GM12878 (cell line): ENCODE measurements around the gene DVL2. TPM values are rescaled to one million over a fixed set of nuclear protein-coding genes. Genes with fewer than 3 reads are reported as not detected.
A peak's percentile ranks its signal among the peaks of the same experiment; 100 is the strongest.

ENCODE experiments used
- ATF2 ChIP-seq: IDR thresholded peaks from 2 replicates; pipeline ENCODE4 v1.6.1; 2012; ENCODE audit warnings: low read length, inconsistent platforms
- CBX5 ChIP-seq: sonication (generic); IDR thresholded peaks from 2 replicates; pipeline ENCODE4 v1.6.1; 2016; ENCODE audit warnings: low read depth, moderate library complexity, mild to moderate bottlenecking, inconsistent platforms
- E4F1 ChIP-seq: fragments of 450-650 bp; IDR thresholded peaks from 2 replicates; pipeline ENCODE4 v1.6.1; 2018; ENCODE audit warnings: borderline replicate concordance, mild to moderate bottlenecking; ENCODE audit not compliant: partially characterized antibody
- EED ChIP-seq: sonication (generic); IDR thresholded peaks from 2 replicates; pipeline ENCODE4 v1.6.1; 2016; ENCODE audit warnings: antibody characterized with exemption, low read depth
- IKZF2 ChIP-seq, 2 experiments: fragments of 450-650 bp; IDR thresholded peaks; 2 replicates each; pipeline ENCODE4 v1.6.1; 2017; ENCODE audit warnings: mild to moderate bottlenecking in 2 of 2, moderate library complexity in 2 of 2
- KDM1A ChIP-seq: fragments of 200-600 bp; sonication (generic); IDR thresholded peaks from 2 replicates; pipeline ENCODE4 v1.6.1; 2016; ENCODE audit warnings: borderline replicate concordance
- LARP7 ChIP-seq: fragments of 450-650 bp; IDR thresholded peaks from 2 replicates; pipeline ENCODE4 v1.6.1; 2017; ENCODE audit warnings: mild to moderate bottlenecking
- MAX ChIP-seq: IDR thresholded peaks from 2 replicates; pipeline ENCODE4 v1.6.1; 2012; ENCODE audit warnings: low read depth, low read length, improper control_type of control experiment
- MLLT1 ChIP-seq: fragments of 450-650 bp; IDR thresholded peaks from 2 replicates; pipeline ENCODE4 v1.6.1; 2016; ENCODE audit warnings: mild to moderate bottlenecking
- NFIC ChIP-seq: IDR thresholded peaks from 2 replicates; pipeline ENCODE4 v1.6.1; 2012; ENCODE audit warnings: low read depth, mild to moderate bottlenecking, inconsistent platforms, low read length, moderate library complexity
- RBBP5 ChIP-seq: fragments of 200-600 bp; sonication (generic); conservative IDR thresholded peaks from 2 replicates; pipeline ENCODE4 v1.6.1; 2016
- REST ChIP-seq: IDR thresholded peaks from 2 replicates; pipeline ENCODE4 v1.6.1; 2012; ENCODE audit warnings: mild to moderate bottlenecking, low read depth, low read length
- SMARCA5 ChIP-seq: fragments of 450-650 bp; IDR thresholded peaks from 2 replicates; pipeline ENCODE4 v1.6.1; 2017; ENCODE audit warnings: mild to moderate bottlenecking
- SPI1 ChIP-seq: IDR thresholded peaks from 2 replicates; pipeline ENCODE4 v1.6.1; 2011; ENCODE audit warnings: low read depth, mild to moderate bottlenecking, low read length, moderate library complexity, borderline replicate concordance; ENCODE audit not compliant: insufficient read depth
- SRF ChIP-seq, 2 experiments: IDR thresholded peaks; 2 replicates each; pipeline ENCODE4 v1.6.1; 2011; ENCODE audit warnings: low read depth in 2 of 2, low read length in 2 of 2, mild to moderate bottlenecking in 1 of 2, moderate library complexity in 1 of 2
- ZBTB40 ChIP-seq: fragments of 450-650 bp; IDR thresholded peaks from 2 replicates; pipeline ENCODE4 v1.6.1; 2016; ENCODE audit warnings: mild to moderate bottlenecking, moderate library complexity, borderline replicate concordance
- ZNF24 ChIP-seq: fragments of 450-650 bp; IDR thresholded peaks from 2 replicates; pipeline ENCODE4 v1.6.1; 2017; ENCODE audit warnings: antibody characterized with exemption, mild to moderate bottlenecking
- polyA plus RNA-seq, 11 experiments: library from polyadenylated mRNA; depleted of rRNA in 4 of 11; unstranded in 6 of 11; stranded (reverse) in 5 of 11; fragments of >200 nt; fragmentation: Nextera tagmentation in 4 of 11; fragmentation: Illumina TruSeq in 1 of 11; extraction: Ambion mirVana in 4 of 11; extraction: Trizol in 1 of 11; gene quantifications; 1 replicate in 1 of 11; 2 replicates in 10 of 11; pipeline versions ENCODE4 v1.2.1 to v1.2.3, GENCODE V29; 2011 to 2016; ENCODE audit warnings: inconsistent platforms in 2 of 11, missing spikeins in 2 of 11, low read depth in 1 of 11
- total RNA-seq, 4 experiments: library from RNA; depleted of rRNA in 3 of 4; stranded (reverse); fragments of >200 nt in 3 of 4; fragmentation: Illumina TruSeq in 1 of 4; extraction: Trizol in 1 of 4; gene quantifications; 2 replicates each; pipeline versions ENCODE4 v1.2.1 to v1.2.3, GENCODE V29; 2013 to 2021

The DVL2 gene
- total and polyA plus RNA-seq, 10 of the 15 experiments (the other 5 are each of a cell fraction or from before 2014, with no cell fraction given), result 0.97 to 44.8 (median 23.2) TPM

GRCh38 chr17:7240375-7240774, 6.1 kb upstream of the DVL2 start (continued):
- no peak for TF ChIP-seq REST
- no peak for TF ChIP-seq ZBTB40
- TF ChIP-seq RBBP5, result no peak
- TF ChIP-seq CBX5, result no peak
- TF ChIP-seq NFIC, result 0 out of 2 replicates have a peak, but pooled peaks have one; percentile 17
- no peak for TF ChIP-seq SMARCA5
- TF ChIP-seq KDM1A, result no peak
- TF ChIP-seq SPI1, result peak; percentile 73
- peak; percentile 67 for TF ChIP-seq EED
- peak in 1 of 2 experiments; percentile 19; a peak in 1 of 4 replicates for TF ChIP-seq IKZF2 (IDR thresholded peaks at IDR 0.05)
- TF ChIP-seq LARP7, result no peak
- TF ChIP-seq SRF (IDR thresholded peaks at IDR 0.05; ENCODE audit: low read depth in 2 of 2, low read length in 2 of 2), result no peak
- TF ChIP-seq MAX, result no peak
- no peak for TF ChIP-seq ATF2
- no peak for TF ChIP-seq ZNF24
- no peak for TF ChIP-seq MLLT1
- no peak for TF ChIP-seq E4F1
